Mammary microvascular endothelial cell (primary cell): Measurements from ENCODE around the gene HILPDA. TPM values are rescaled to one million over a fixed set of nuclear protein-coding genes. Genes with fewer than 3 reads are reported as not detected.

Experiments used
- total RNA-seq: library from RNA; depleted of rRNA; stranded (reverse); fragments of >200 nt; gene quantifications from 2 replicates; pipeline ENCODE4 v1.2.3, GENCODE V29; 2015

The HILPDA gene
- 8.7 and 15.1 TPM in 2 replicates for total RNA-seq

GRCh38 chr7:128455543-128456254 lies at the start of gene HILPDA:
Gene HILPDA (plus strand): TSS chr7:128455878. CDS start chr7:128457269, 1,391 bp downstream.

DNA sequence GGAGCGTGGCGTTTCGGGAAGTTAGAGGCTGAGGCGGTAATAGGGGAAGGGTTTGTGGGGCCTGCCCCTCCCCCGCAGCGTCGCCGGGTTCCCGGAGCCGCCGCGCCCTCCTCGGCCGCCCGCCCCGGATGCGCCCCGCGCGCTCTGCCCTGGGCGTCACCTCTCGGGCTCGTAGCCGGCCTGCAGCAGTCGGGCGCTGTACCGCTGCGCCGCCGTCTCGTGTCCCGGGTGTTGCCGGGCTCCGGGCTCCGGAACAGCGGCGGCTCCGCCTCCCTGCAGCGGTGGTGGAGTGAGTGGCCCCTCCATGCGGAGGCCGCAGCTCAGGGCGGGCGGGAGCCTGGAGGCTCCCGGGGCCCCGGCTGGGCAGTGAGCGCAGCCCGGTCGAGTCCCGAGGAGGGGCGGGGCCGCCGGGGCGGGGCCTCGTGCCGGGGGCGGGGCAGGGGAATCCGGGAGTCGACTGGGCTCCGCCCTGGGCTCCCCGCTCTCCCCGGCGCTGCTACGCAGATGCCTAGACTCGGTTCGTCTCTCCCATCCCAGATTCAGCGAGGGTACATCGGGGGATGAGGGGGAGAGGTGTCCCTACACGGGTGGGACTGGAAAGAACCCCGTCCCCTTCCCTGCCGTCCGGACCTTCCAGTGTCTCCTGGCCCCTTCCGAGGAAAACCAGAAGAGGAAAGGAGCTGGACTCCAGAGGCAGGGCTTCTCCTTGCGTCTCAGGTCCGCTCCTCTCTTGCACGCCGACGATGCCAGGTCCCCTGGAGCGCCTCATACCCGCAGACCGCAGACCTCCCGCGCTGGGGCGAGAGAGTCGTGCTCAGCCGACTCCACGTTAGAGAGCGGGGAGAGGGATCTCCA lies 45.9 kb upstream of the HILPDA start, which contains the start of gene IMPDH1:
Gene IMPDH1, minus strand, starts transcription at position 387 of the 855 bp plus-strand sequence. Its CDS starts 81 bp downstream, at position 306.

GRCh38 chr7:128476402-128477335 lies 21.0 kb downstream of the HILPDA start, which contains the start of gene METTL2B:
Gene METTL2B (plus strand): TSS chr7:128476748. CDS start chr7:128476766, 18 bp downstream.

Other genes starting within 250 kb of the HILPDA start
- not detected in 2 replicates for gene LEP, start 214.6 kb upstream of the HILPDA start, total RNA-seq
- 20.9 and 27.8 TPM in 2 replicates for gene RBM28, start 112.0 kb upstream of the HILPDA start, total RNA-seq
- gene PRRT4, start 94.2 kb upstream of the HILPDA start, total RNA-seq = not detected in 2 replicates
- 110 and 121 TPM in 2 replicates for gene IMPDH1, start 45.9 kb upstream of the HILPDA start, total RNA-seq
- 26.9 and 32.6 TPM in 2 replicates for gene METTL2B, start 20.9 kb downstream of the HILPDA start, total RNA-seq
- under 0.01 and 0.07 TPM in 2 replicates for gene GARIN1A, start 216.4 kb downstream of the HILPDA start, total RNA-seq